H4 (cell line): ENCODE results near the gene C16orf82. TPM values are rescaled to one million over a fixed set of nuclear protein-coding genes. Genes with fewer than 3 reads are reported as not detected.

ENCODE experiments used
- total RNA-seq: library from RNA; depleted of rRNA; stranded (reverse); fragments of >200 nt; shearing (Covaris generic); gene quantifications from 2 replicates; pipeline ENCODE4 v1.2.3, GENCODE V29; 2014; rRNA removed

Gene C16orf82
- total RNA-seq, 1 experiment from 2014 or later, result 0.08 TPM

Other genes starting within 250 kb of the C16orf82 start
- 3.6 and 5.0 TPM in 2 replicates for gene KDM8, start 136.6 kb downstream of the C16orf82 start, total RNA-seq
- 49.4 and 52.6 TPM in 2 replicates for gene NSMCE1, start 201.8 kb downstream of the C16orf82 start, total RNA-seq
- 8.5 and 9.0 TPM in 2 replicates for gene IL4R, start 247.0 kb downstream of the C16orf82 start, total RNA-seq